Peyer's patch (tissue), 4 donors: ENCODE results near the gene RASA1. TPM values are rescaled to one million over a fixed set of nuclear protein-coding genes. Genes with fewer than 3 reads are reported as not detected.

Experiments used
- DNase-seq, 3 donors: peaks; one replicate each; pipeline ENCODE4 v3.0.0-alpha.2; 2017 to 2019
- H3K27ac ChIP-seq, 4 donors: fragments of 200-600 bp; sonication (generic); one replicate each; pipeline ENCODE4 v1.5.1; 2016 to 2019
- H3K27me3 ChIP-seq, 2 donors: fragments of 200-600 bp; sonication (generic); one replicate each; pipeline ENCODE4 v1.5.1; 2019
- H3K36me3 ChIP-seq, 3 donors: fragments of 200-600 bp; sonication (generic); one replicate each; pipeline ENCODE4 v1.5.1; 2016 to 2019
- H3K4me1 ChIP-seq, 4 donors: fragments of 200-600 bp; sonication (generic); one replicate each; pipeline ENCODE4 v1.5.1; 2016 to 2019
- H3K4me3 ChIP-seq, 4 donors: fragments of 200-600 bp; sonication (generic); 1 replicate in 3 of 4; 2 replicates in 1 of 4; pipeline ENCODE4 v1.5.1; 2016 to 2019; ENCODE audit warnings: mild to moderate bottlenecking in 1 of 4
- H3K9me3 ChIP-seq, 4 donors: fragments of 200-600 bp; sonication (generic); one replicate each; pipeline ENCODE4 v1.5.1; 2016 to 2019; ENCODE audit warnings: mild to moderate bottlenecking in 1 of 4
- POLR2A ChIP-seq, 2 donors: fragments of 450-650 bp; IDR thresholded peaks; one replicate each; pipeline ENCODE4 v1.5.1; 2017; ENCODE audit warnings: antibody characterized with exemption in 2 of 2, mild to moderate bottlenecking in 2 of 2, moderate library complexity in 2 of 2
- small RNA-seq, 2 donors: library from RNA; depleted of rRNA; stranded (forward); fragments of <200 nt; gene quantifications; one replicate each; pipeline ENCODE3, GENCODE V24; 2016
- total RNA-seq, 4 donors: library from RNA; depleted of rRNA; stranded (reverse); fragments of >200 nt; gene quantifications; one replicate each; pipeline ENCODE4 v1.1.0, GENCODE V29; 2016
- TF ChIP-seq, protein P1 (sequence below), 6 experiments: fragments of 450-650 bp in 4 of 6; fragments of 200-600 bp in 2 of 6; sonication (generic) in 1 of 6; IDR thresholded peaks; one replicate each; pipeline ENCODE4 v1.5.1; 2017 to 2019; ENCODE audit warnings: antibody characterized with exemption in 6 of 6, mild to moderate bottlenecking in 3 of 6, moderate library complexity in 1 of 6

Gene RASA1
- total RNA-seq, 4 donors from 2014 or later: 20.9 to 52.0 (median 23.5) TPM

DNA sequence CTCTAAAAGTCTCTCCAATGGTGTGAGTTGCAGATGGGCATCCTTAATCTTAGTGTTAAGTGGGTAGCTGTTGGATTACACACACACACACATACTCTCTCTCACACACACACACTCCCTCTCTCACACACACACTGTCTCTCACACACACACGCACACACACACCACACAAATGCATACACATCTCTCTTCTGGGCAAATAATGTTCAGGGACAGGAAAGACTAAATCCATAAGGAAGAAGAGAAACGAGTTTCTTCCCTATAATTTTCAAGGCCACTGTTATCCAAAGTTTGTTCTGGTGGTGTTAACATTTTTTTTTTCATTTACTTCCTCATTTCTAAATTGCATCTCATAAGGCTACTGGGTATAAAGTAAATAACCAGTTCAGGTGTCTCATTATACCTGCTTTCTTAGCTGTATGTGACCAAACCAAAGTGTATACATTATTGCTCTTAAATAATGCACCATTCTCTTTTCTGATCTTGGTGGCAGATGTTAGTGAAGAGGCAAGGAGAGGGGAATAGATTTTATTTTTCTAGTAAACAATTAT is 167.5 kb downstream of the RASA1 start:
- Histone ChIP-seq H3K27ac (no peak overlapping the region), H3K9me3 (no peaks in the 10 kb centered on the region)
- no peak for DNase-seq

DNA sequence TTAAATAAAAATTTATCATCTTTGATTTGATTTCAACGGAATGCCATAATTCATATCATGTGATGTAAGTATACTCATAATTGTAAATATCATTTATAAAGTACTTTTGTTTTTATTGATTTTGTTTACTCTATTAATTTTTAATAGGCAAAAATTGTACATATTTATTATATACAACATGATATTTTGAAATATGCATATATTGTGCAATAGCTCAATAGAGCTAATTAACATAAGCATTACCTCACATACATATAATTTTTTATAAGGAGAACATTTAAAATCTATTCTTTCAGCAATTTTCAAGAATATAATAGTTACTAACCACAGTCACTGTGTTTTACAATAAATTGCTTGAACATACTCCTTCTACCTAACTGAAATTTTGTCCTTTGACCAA is 170.0 kb downstream of the RASA1 start:
- Histone ChIP-seq H3K27ac (no peak overlapping the region), H3K4me3 (no peak overlapping the region), H3K9me3 (no peaks in the 10 kb centered on the region), H3K36me3 (no peaks in the 10 kb centered on the region), H3K27me3 (no peaks in the 10 kb centered on the region), H3K4me1 (no peaks in the 10 kb centered on the region)
- no peak for TF ChIP-seq POLR2A (IDR thresholded peaks at IDR 0.05)
- TF ChIP-seq, protein P1, sequence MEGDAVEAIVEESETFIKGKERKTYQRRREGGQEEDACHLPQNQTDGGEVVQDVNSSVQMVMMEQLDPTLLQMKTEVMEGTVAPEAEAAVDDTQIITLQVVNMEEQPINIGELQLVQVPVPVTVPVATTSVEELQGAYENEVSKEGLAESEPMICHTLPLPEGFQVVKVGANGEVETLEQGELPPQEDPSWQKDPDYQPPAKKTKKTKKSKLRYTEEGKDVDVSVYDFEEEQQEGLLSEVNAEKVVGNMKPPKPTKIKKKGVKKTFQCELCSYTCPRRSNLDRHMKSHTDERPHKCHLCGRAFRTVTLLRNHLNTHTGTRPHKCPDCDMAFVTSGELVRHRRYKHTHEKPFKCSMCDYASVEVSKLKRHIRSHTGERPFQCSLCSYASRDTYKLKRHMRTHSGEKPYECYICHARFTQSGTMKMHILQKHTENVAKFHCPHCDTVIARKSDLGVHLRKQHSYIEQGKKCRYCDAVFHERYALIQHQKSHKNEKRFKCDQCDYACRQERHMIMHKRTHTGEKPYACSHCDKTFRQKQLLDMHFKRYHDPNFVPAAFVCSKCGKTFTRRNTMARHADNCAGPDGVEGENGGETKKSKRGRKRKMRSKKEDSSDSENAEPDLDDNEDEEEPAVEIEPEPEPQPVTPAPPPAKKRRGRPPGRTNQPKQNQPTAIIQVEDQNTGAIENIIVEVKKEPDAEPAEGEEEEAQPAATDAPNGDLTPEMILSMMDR (IDR thresholded peaks at IDR 0.05): no peak
- no peak for DNase-seq

More for the DNA sequence above, 167.5 kb downstream of the RASA1 start:
- Histone ChIP-seq H3K4me3 (no peak overlapping the region), H3K4me1 (no peaks in the 10 kb centered on the region), H3K36me3 (no peaks in the 10 kb centered on the region), H3K27me3 (no peaks in the 10 kb centered on the region)
- TF ChIP-seq, protein P1 (IDR thresholded peaks at IDR 0.05): no peak
- no peak for TF ChIP-seq POLR2A (IDR thresholded peaks at IDR 0.05)

DNA sequence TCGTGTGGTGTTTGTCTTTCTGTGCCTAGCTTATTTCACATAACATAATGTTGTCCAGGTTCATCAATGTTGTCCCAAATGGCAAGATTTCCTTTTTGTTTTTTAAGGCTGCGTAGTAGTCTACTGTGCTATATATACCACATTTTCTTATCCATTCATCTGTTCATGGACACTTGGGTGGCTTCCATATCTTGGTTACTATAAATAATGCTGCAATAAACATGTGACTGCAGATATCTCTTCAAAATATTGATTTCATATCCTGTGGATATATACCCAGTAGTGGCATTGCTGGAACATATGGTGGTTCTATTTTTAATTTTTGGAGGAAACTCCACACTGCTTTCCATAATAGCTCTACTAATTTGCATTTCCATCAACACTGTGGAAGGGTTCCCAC is 170.5 kb downstream of the RASA1 start:
- Histone ChIP-seq H3K36me3 (no peaks in the 10 kb centered on the region), H3K4me1 (no peaks in the 10 kb centered on the region), H3K27ac (no peak overlapping the region), H3K4me3 (no peak overlapping the region), H3K9me3 (no peaks in the 10 kb centered on the region), H3K27me3 (no peaks in the 10 kb centered on the region)
- TF ChIP-seq, protein P1 (IDR thresholded peaks at IDR 0.05): no peak
- no peak for TF ChIP-seq POLR2A (IDR thresholded peaks at IDR 0.05)
- no peak for DNase-seq

Small RNAs within 50 kb of the gene (small RNA-seq; reads per million reads assigned to genes)
- 0 reads per million in 2 donors for gene RN7SL629P
- 0 reads per million in 2 donors for gene RNU6-606P
- 0 reads per million in 2 donors for gene RNU6-727P

Other genes starting within 250 kb of the RASA1 start
- 100 to 1,000 TPM in 3 of 4 donors, 10 to 100 TPM in 1; 81.7 to 370 (median 127) TPM for gene CCNH, start 145.0 kb downstream of the RASA1 start, total RNA-seq